HepG2 (cell line): ENCODE data around the gene IQSEC1. TPM values are rescaled to one million over a fixed set of nuclear protein-coding genes. Genes with fewer than 3 reads are reported as not detected.

ENCODE experiments used
- ATAC-seq: fragments of 200-7000 bp; cut with Tn5 transposase; 3 replicates; pipeline ENCODE4 v1.9.1; 2020; ENCODE audit warnings: mild to moderate bottlenecking, moderate library complexity
- BruUV-seq: library from RNA; stranded (reverse); fragments of 400-500 nt; replicated peaks from 2 replicates; lab custom pipeline; 2021; lab: Mats Ljungman, UMichigan
- CTCF ChIA-PET: fragments of 300-600 bp; formaldehyde crosslinking; extraction: SDS; loops from one replicate; lab custom pipeline; 2021; ENCODE audit warnings: low total read pairs, inconsistent platforms, low intra/inter-chr PET ratio; lab: Yijun Ruan, JAX
- POLR2A ChIA-PET: fragments of 350-600 bp; sonication (Branson Sonifier 250); formaldehyde crosslinking; loops from one replicate; lab custom pipeline; 2020; ENCODE audit warnings: antibody characterized with exemption, inconsistent platforms; lab: Yijun Ruan, JAX
- DNase-seq: peaks from one replicate; pipeline ENCODE4 v3.0.0-alpha.2; 2015; ENCODE audit warnings: low spot score
- FAIRE-seq: peaks from 3 replicates; lab custom pipeline; 2011; peaks lifted over from hg19 to GRCh38; lab: Jason Lieb, UNC
- H2AFZ ChIP-seq: one replicate; pipeline ENCODE4 v1.6.1; 2011; ENCODE audit warnings: low read length, inconsistent platforms
- H3K27ac ChIP-seq: fragments of 300-600 bp; 3 replicates; pipeline ENCODE4 v1.8.0; 2011; ENCODE audit warnings: mixed run types, mild to moderate bottlenecking, mixed read lengths, low read length, inconsistent platforms; ENCODE audit not compliant: insufficient read depth; ENCODE audit errors: extremely low read length
- H3K27me3 ChIP-seq, 2 experiments: fragments of 200-600 bp in 1 of 2; 2 replicates in 1 of 2; 3 replicates in 1 of 2; pipeline versions ENCODE4 v1.6.0 to v1.8.0; 2011; ENCODE audit warnings: low read length in 2 of 2, mild to moderate bottlenecking in 2 of 2, moderate library complexity in 2 of 2, inconsistent platforms in 1 of 2; ENCODE audit not compliant: insufficient read depth in 2 of 2, control insufficient read depth in 1 of 2
- H3K36me3 ChIP-seq, 2 experiments: fragments of 200-600 bp in 1 of 2; replicated peaks in 1 of 2; 2 replicates in 1 of 2; 3 replicates in 1 of 2; pipeline versions ENCODE4 v1.5.1 to v1.8.0; 2011; ENCODE audit warnings: low read length in 2 of 2, inconsistent platforms in 1 of 2; ENCODE audit not compliant: insufficient read depth in 2 of 2, control insufficient read depth in 1 of 2
- H3K4me1 ChIP-seq: 2 replicates; pipeline ENCODE4 v1.5.1; 2012; ENCODE audit warnings: low read length, inconsistent platforms; ENCODE audit not compliant: insufficient read depth
- H3K4me2 ChIP-seq: 2 replicates; pipeline ENCODE4 v1.6.0; 2011; ENCODE audit warnings: low read depth, low read length, inconsistent platforms
- H3K4me3 ChIP-seq, 3 experiments: fragments of 200-600 bp in 1 of 3; sonication (generic), shearing (Covaris generic) in 1 of 3; replicated peaks in 1 of 3; 2 replicates each; pipeline ENCODE4 v1.5.1; 2011 to 2016; ENCODE audit warnings: low read length in 3 of 3, inconsistent platforms in 2 of 3, low read depth in 2 of 3, mild to moderate bottlenecking in 2 of 3, control low read depth in 1 of 3, mixed read lengths in 1 of 3; ENCODE audit not compliant: insufficient read depth in 1 of 3
- H3K79me2 ChIP-seq: one replicate; pipeline ENCODE4 v1.6.1; 2011; ENCODE audit warnings: low read length, inconsistent platforms; ENCODE audit not compliant: insufficient read depth
- H3K9ac ChIP-seq: 2 replicates; pipeline ENCODE4 v1.6.0; 2011; ENCODE audit warnings: mild to moderate bottlenecking, low read depth, low read length, inconsistent platforms; ENCODE audit not compliant: insufficient read depth
- H3K9me3 ChIP-seq: 2 replicates; pipeline ENCODE4 v1.5.1; 2012; ENCODE audit warnings: mild to moderate bottlenecking, low read length
- H4K20me1 ChIP-seq: 2 replicates; pipeline ENCODE4 v1.6.0; 2011; ENCODE audit warnings: inconsistent platforms, mild to moderate bottlenecking, low read length, moderate library complexity; ENCODE audit not compliant: insufficient read depth
- ADNP ChIP-seq: sonication (generic); formaldehyde crosslinking; IDR thresholded peaks from 2 replicates; pipeline ENCODE4 v1.4.0; 2020; ENCODE audit warnings: missing genetic modification reagents
- NBN ChIP-seq: fragments of 450-650 bp; conservative IDR thresholded peaks from 2 replicates; pipeline ENCODE4 v1.6.1; 2017
- RBFOX2 ChIP-seq: fragments of 200-400 bp; formaldehyde crosslinking; IDR thresholded peaks from 2 replicates; pipeline ENCODE4 v1.6.1; 2017; ENCODE audit warnings: low read depth, mild to moderate bottlenecking, low read length
- WGBS: methylation state at CpG from one replicate; pipeline ENCODE4 v1.1.6; 2017; ENCODE audit warnings: low lambda C conversion rate; 5-methylcytosine and 5-hydroxymethylcytosine counted together
- in situ Hi-C: cut with HindIII; loops from 2 replicates; pipeline ENCODE4 v1.10.0; 2017; ENCODE audit warnings: low pct_unique_long_range_greater_than_20kb; ENCODE audit not compliant: extremely low pct_ligation_motif_present
- intact Hi-C: fragments of 100-400 bp; cut with micrococcal nuclease; formaldehyde crosslinking; loops from one replicate; pipeline ENCODE4 v1.10.0; 2022; ENCODE audit not compliant: unreplicated experiment
- polyA plus RNA-seq, 8 experiments: library from polyadenylated mRNA; depleted of rRNA in 3 of 8; stranded (reverse) in 7 of 8; unstranded in 1 of 8; fragments of >200 nt; fragmentation: Illumina TruSeq in 4 of 8; extraction: Trizol in 4 of 8; gene quantifications; 2 replicates each; pipeline versions ENCODE4 v1.2.1 to v1.2.3, GENCODE V29; 2011 to 2016; ENCODE audit warnings: low read depth in 4 of 8, missing spikeins in 1 of 8, mixed read lengths in 1 of 8; ENCODE audit not compliant: insufficient read depth in 1 of 8
- total RNA-seq, 5 experiments: library from RNA; depleted of rRNA; stranded (reverse); fragments of >200 nt; fragmentation: Illumina TruSeq; extraction: Trizol; gene quantifications; 2 replicates each; pipeline ENCODE4 v1.2.3, GENCODE V29; 2016; ENCODE audit warnings: low read depth in 1 of 5

The IQSEC1 gene
- total and polyA plus RNA-seq, 2 of the 13 experiments (the other 11 are each of a cell fraction or from before 2014, with no cell fraction given): 17.4 to 20.2 TPM

GRCh38 chr3:13049400-13049799 is 23.8 kb downstream of the IQSEC1 start:
- TF ChIP-seq ADNP (CRISPR knock-in tag): no peak
- ATAC-seq: no peak
- in situ Hi-C loops: no loop called here
- H3K79me2 ChIP-seq: no peaks in the 10 kb centered on the region
- no peak overlapping the region for H3K4me3 ChIP-seq
- BruUV-seq: no TSS peak
- intact Hi-C loops: no loop called here
- FAIRE-seq: no peak
- H3K36me3 ChIP-seq: no peaks in the 10 kb centered on the region
- no peak overlapping the region for H3K27ac ChIP-seq
- H4K20me1 ChIP-seq: no peaks in the 10 kb centered on the region
- no peak for DNase-seq
- H2AFZ ChIP-seq: no peak overlapping the region
- H3K9me3 ChIP-seq: no peaks in the 10 kb centered on the region
- H3K27me3 ChIP-seq: no peaks in the 10 kb centered on the region
- H3K4me1 ChIP-seq: no peaks in the 10 kb centered on the region
- CTCF ChIA-PET: no interaction called here
- H3K4me2 ChIP-seq: no peak overlapping the region
- WGBS: 95% methylated on average over 6 of the region's 6 CpGs
- H3K9ac ChIP-seq: no peak overlapping the region
- POLR2A ChIA-PET: no interaction called here

GRCh38 chr3:13047296-13048165 is 25.7 kb downstream of the IQSEC1 start:
- Histone ChIP-seq H3K9ac (no peak overlapping the region), H3K9me3 (no peaks in the 10 kb centered on the region), H4K20me1 (no peaks in the 10 kb centered on the region), H3K27ac (no peak overlapping the region), H3K79me2 (no peaks in the 10 kb centered on the region), H2AFZ (no peak overlapping the region), H3K4me1 (no peaks in the 10 kb centered on the region), H3K4me2 (no peak overlapping the region), H3K4me3 (no peak overlapping the region), H3K36me3 (no peaks in the 10 kb centered on the region; a peak in 1 of 5 replicates), H3K27me3 (no peaks in the 10 kb centered on the region)
- TF ChIP-seq RBFOX2 (no peak), NBN (no peak)
- POLR2A ChIA-PET: no interaction called here
- no TSS peak for BruUV-seq
- FAIRE-seq: no peak
- intact Hi-C loops: no loop called here
- no peak for ATAC-seq
- CTCF ChIA-PET: no interaction called here
- DNase-seq: no peak
- in situ Hi-C loops: no loop called here
- WGBS: 80% methylated on average over 1 of the region's 11 CpGs
